Panc1 (cell line): ENCODE results near the gene CD9.

Experiments used
- POLR2AphosphoS5 ChIP-seq: IDR thresholded peaks from 2 replicates; pipeline ENCODE4 v1.6.1; 2012; ENCODE audit warnings: mild to moderate bottlenecking, low read depth, low read length, moderate library complexity
- TF ChIP-seq, protein P1 (sequence below): fragments of 450-650 bp; IDR thresholded peaks from 2 replicates; pipeline ENCODE4 v1.5.1; 2017; ENCODE audit warnings: mild to moderate bottlenecking

GRCh38 chr12:6158255-6158654 lies 41.9 kb upstream of the CD9 start:
- TF ChIP-seq, protein P1, sequence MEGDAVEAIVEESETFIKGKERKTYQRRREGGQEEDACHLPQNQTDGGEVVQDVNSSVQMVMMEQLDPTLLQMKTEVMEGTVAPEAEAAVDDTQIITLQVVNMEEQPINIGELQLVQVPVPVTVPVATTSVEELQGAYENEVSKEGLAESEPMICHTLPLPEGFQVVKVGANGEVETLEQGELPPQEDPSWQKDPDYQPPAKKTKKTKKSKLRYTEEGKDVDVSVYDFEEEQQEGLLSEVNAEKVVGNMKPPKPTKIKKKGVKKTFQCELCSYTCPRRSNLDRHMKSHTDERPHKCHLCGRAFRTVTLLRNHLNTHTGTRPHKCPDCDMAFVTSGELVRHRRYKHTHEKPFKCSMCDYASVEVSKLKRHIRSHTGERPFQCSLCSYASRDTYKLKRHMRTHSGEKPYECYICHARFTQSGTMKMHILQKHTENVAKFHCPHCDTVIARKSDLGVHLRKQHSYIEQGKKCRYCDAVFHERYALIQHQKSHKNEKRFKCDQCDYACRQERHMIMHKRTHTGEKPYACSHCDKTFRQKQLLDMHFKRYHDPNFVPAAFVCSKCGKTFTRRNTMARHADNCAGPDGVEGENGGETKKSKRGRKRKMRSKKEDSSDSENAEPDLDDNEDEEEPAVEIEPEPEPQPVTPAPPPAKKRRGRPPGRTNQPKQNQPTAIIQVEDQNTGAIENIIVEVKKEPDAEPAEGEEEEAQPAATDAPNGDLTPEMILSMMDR = no peak
- TF ChIP-seq POLR2AphosphoS5 = no peak
